A673 (cell line): ENCODE results near the gene CEP85L.

Experiments used
- EZH2 ChIP-seq: fragments of 200-600 bp; sonication (generic); IDR thresholded peaks from 2 replicates; pipeline ENCODE4 v1.6.1; 2017; ENCODE audit warnings: borderline replicate concordance, low read depth, mild to moderate bottlenecking, mixed read lengths, antibody characterized with exemption, low read length; ENCODE audit not compliant: poor library complexity, severe bottlenecking
- TF ChIP-seq, protein P1 (sequence below): fragments of 300-800, 200-600 bp; sonication (generic); conservative IDR thresholded peaks from 2 replicates; pipeline ENCODE4 v1.5.1; 2017; ENCODE audit warnings: low read depth, mild to moderate bottlenecking, antibody characterized with exemption, low read length, moderate library complexity, mixed read lengths

GRCh38 chr6:118436482-118436881 lies 214.9 kb downstream of the CEP85L start:
- TF ChIP-seq, protein P1, sequence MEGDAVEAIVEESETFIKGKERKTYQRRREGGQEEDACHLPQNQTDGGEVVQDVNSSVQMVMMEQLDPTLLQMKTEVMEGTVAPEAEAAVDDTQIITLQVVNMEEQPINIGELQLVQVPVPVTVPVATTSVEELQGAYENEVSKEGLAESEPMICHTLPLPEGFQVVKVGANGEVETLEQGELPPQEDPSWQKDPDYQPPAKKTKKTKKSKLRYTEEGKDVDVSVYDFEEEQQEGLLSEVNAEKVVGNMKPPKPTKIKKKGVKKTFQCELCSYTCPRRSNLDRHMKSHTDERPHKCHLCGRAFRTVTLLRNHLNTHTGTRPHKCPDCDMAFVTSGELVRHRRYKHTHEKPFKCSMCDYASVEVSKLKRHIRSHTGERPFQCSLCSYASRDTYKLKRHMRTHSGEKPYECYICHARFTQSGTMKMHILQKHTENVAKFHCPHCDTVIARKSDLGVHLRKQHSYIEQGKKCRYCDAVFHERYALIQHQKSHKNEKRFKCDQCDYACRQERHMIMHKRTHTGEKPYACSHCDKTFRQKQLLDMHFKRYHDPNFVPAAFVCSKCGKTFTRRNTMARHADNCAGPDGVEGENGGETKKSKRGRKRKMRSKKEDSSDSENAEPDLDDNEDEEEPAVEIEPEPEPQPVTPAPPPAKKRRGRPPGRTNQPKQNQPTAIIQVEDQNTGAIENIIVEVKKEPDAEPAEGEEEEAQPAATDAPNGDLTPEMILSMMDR: no peak
- no peak for TF ChIP-seq EZH2
